ENCODE measurements around the gene MVB12B. TPM values are rescaled to one million over a fixed set of nuclear protein-coding genes. Genes with fewer than 3 reads are reported as not detected.
A peak's percentile ranks its signal among the peaks of the same experiment; 100 is the strongest.

MVB12B gene
- total RNA-seq, 1 donor from 2014 or later: 0.26 TPM

GRCh38 chr9:126438741-126439401 is 112.2 kb downstream of the MVB12B start:
- no peak for TF ChIP-seq CTCF (IDR thresholded peaks at IDR 0.05; ENCODE audit: insufficient read depth, low read length, severe bottlenecking)
- Histone ChIP-seq H3K4me3 (ENCODE audit: low read depth, low read length) (no peak overlapping the region), H3K27me3 (ENCODE audit: control insufficient read depth, insufficient read depth, low read length) (no peaks in the 10 kb centered on the region), H3K36me3 (ENCODE audit: control insufficient read depth, insufficient read depth, low read length) (no peaks in the 10 kb centered on the region)
- FAIRE-seq (no peak), DNase-seq (ENCODE audit: low read depth) (no peak)

- TF ChIP-seq CTCF (IDR thresholded peaks at IDR 0.05; ENCODE audit: insufficient read depth, low read length, severe bottlenecking): no peak
- H3K36me3 ChIP-seq (ENCODE audit: control insufficient read depth, insufficient read depth, low read length): no peaks in the 10 kb centered on the region
- H3K27me3 ChIP-seq (ENCODE audit: control insufficient read depth, insufficient read depth, low read length): no peaks in the 10 kb centered on the region
- peak; percentile 76 for DNase-seq (ENCODE audit: low read depth)
- no peak for FAIRE-seq
- H3K4me3 ChIP-seq (ENCODE audit: low read depth, low read length): no peak overlapping the region
Observed at GRCh38 chr9:126439402-126439765, 112.8 kb downstream of the MVB12B start.

- FAIRE-seq (no peak), DNase-seq (ENCODE audit: low read depth) (no peak)
- no peaks in the 10 kb centered on the region for H3K36me3 ChIP-seq (ENCODE audit: control insufficient read depth, insufficient read depth, low read length)
- TF ChIP-seq CTCF (IDR thresholded peaks at IDR 0.05; ENCODE audit: insufficient read depth, low read length, severe bottlenecking): no peak
- H3K27me3 ChIP-seq (ENCODE audit: control insufficient read depth, insufficient read depth, low read length): no peaks in the 10 kb centered on the region
- no peak overlapping the region for H3K4me3 ChIP-seq (ENCODE audit: low read depth, low read length)
Observed at GRCh38 chr9:126439883-126440653, 113.4 kb downstream of the MVB12B start.

GRCh38 chr9:126440940-126441339 is 114.3 kb downstream of the MVB12B start:
- FAIRE-seq (no peak), DNase-seq (ENCODE audit: low read depth) (no peak)
- no peaks in the 10 kb centered on the region for H3K27me3 ChIP-seq (ENCODE audit: control insufficient read depth, insufficient read depth, low read length)
- no peak for TF ChIP-seq CTCF (IDR thresholded peaks at IDR 0.05; ENCODE audit: insufficient read depth, low read length, severe bottlenecking)
- no peaks in the 10 kb centered on the region for H3K36me3 ChIP-seq (ENCODE audit: control insufficient read depth, insufficient read depth, low read length)
- H3K4me3 ChIP-seq (ENCODE audit: low read depth, low read length): no peak overlapping the region

GRCh38 chr9:126442636-126443035 is 116.0 kb downstream of the MVB12B start:
- Histone ChIP-seq H3K36me3 (ENCODE audit: control insufficient read depth, insufficient read depth, low read length) (no peaks in the 10 kb centered on the region), H3K27me3 (ENCODE audit: control insufficient read depth, insufficient read depth, low read length) (no peaks in the 10 kb centered on the region), H3K4me3 (ENCODE audit: low read depth, low read length) (no peak overlapping the region)
- no peak for TF ChIP-seq CTCF (IDR thresholded peaks at IDR 0.05; ENCODE audit: insufficient read depth, low read length, severe bottlenecking)
- FAIRE-seq (no peak), DNase-seq (ENCODE audit: low read depth) (no peak)

Data from bronchial epithelial cell (primary cell).